ENCODE results near the gene ANO4.

Gene ANO4

GRCh38 chr12:100767950-100768349 lies 26.6 kb upstream of the ANO4 start:
- no peaks in the 10 kb centered on the region for H3K27me3 ChIP-seq (ENCODE audit: insufficient read depth, low read length, poor library complexity, severe bottlenecking)

GRCh38 chr12:100778967-100779590 lies 15.5 kb upstream of the ANO4 start:
- TF ChIP-seq EZH2phosphoT487 (IDR thresholded peaks at IDR 0.05; ENCODE audit: borderline replicate concordance) (no peak), CTCF (conservative IDR thresholded peaks at IDR 0.05; ENCODE audit: low read length) (no peak)
- H3K4me1 ChIP-seq (ENCODE audit: insufficient read depth, low read length, poor library complexity, severe bottlenecking), result no peaks in the 10 kb centered on the region
- no peaks in the 10 kb centered on the region for H4K20me1 ChIP-seq (ENCODE audit: insufficient read depth, low read length, poor library complexity, severe bottlenecking)
- H3K9ac ChIP-seq (ENCODE audit: low read depth, low read length, poor library complexity, severe bottlenecking), result no peak overlapping the region
- H3F3A ChIP-seq (ENCODE audit: low read depth), result no peaks in the 10 kb centered on the region
- no peaks in the 10 kb centered on the region for H3K79me2 ChIP-seq (ENCODE audit: insufficient read depth, low read length)
- no peak overlapping the region for H2AFZ ChIP-seq (ENCODE audit: low read length)
- no peaks in the 10 kb centered on the region for H3K27me3 ChIP-seq (ENCODE audit: insufficient read depth, low read length, poor library complexity, severe bottlenecking)
- H3K4me2 ChIP-seq (ENCODE audit: low read depth, low read length, poor library complexity, severe bottlenecking), result no peak overlapping the region
- no peaks in the 10 kb centered on the region for H3K9me3 ChIP-seq (ENCODE audit: insufficient read depth, low read depth, low read length)
- no peaks in the 10 kb centered on the region for H3K9me2 ChIP-seq (replicated peaks; ENCODE audit: low read depth, low read length)
- H3K36me3 ChIP-seq (ENCODE audit: insufficient read depth, low read length), result no peaks in the 10 kb centered on the region
- H3K4me3 ChIP-seq (ENCODE audit: low read length, poor library complexity, severe bottlenecking), result no peak overlapping the region

More at GRCh38 chr12:100767950-100768349, 26.6 kb upstream of the ANO4 start:
- H3K36me3 ChIP-seq (ENCODE audit: insufficient read depth, low read length), result no peaks in the 10 kb centered on the region
- H3K9me2 ChIP-seq (replicated peaks; ENCODE audit: low read depth, low read length), result no peaks in the 10 kb centered on the region
- no peaks in the 10 kb centered on the region for H3K4me1 ChIP-seq (ENCODE audit: insufficient read depth, low read length, poor library complexity, severe bottlenecking)
- H3K9me3 ChIP-seq (ENCODE audit: insufficient read depth, low read depth, low read length), result no peaks in the 10 kb centered on the region; the same call in 1 of the 2 replicates
- H3K4me2 ChIP-seq (ENCODE audit: low read depth, low read length, poor library complexity, severe bottlenecking), result no peak overlapping the region
- TF ChIP-seq CTCF (conservative IDR thresholded peaks at IDR 0.05; ENCODE audit: low read length) (no peak), EZH2phosphoT487 (IDR thresholded peaks at IDR 0.05; ENCODE audit: borderline replicate concordance) (no peak)
- H3K4me3 ChIP-seq (ENCODE audit: low read length, poor library complexity, severe bottlenecking), result no peak overlapping the region
- no peak overlapping the region for H2AFZ ChIP-seq (ENCODE audit: low read length)
- no peaks in the 10 kb centered on the region for H3F3A ChIP-seq (ENCODE audit: low read depth)
- H3K9ac ChIP-seq (ENCODE audit: low read depth, low read length, poor library complexity, severe bottlenecking), result no peak overlapping the region
- H4K20me1 ChIP-seq (ENCODE audit: insufficient read depth, low read length, poor library complexity, severe bottlenecking), result no peaks in the 10 kb centered on the region
- no peaks in the 10 kb centered on the region for H3K79me2 ChIP-seq (ENCODE audit: insufficient read depth, low read length)

- Histone ChIP-seq H3K27me3 (ENCODE audit: insufficient read depth, low read length, poor library complexity, severe bottlenecking) (no peaks in the 10 kb centered on the region), H3K9ac (ENCODE audit: low read depth, low read length, poor library complexity, severe bottlenecking) (no peak overlapping the region), H3K36me3 (ENCODE audit: insufficient read depth, low read length) (no peaks in the 10 kb centered on the region), H2AFZ (ENCODE audit: low read length) (no peak overlapping the region), H3K79me2 (ENCODE audit: insufficient read depth, low read length) (no peaks in the 10 kb centered on the region), H3K4me3 (ENCODE audit: low read length, poor library complexity, severe bottlenecking) (no peak overlapping the region), H3K9me2 (replicated peaks; ENCODE audit: low read depth, low read length) (no peaks in the 10 kb centered on the region), H3F3A (ENCODE audit: low read depth) (no peaks in the 10 kb centered on the region), H3K4me1 (ENCODE audit: insufficient read depth, low read length, poor library complexity, severe bottlenecking) (no peaks in the 10 kb centered on the region), H4K20me1 (ENCODE audit: insufficient read depth, low read length, poor library complexity, severe bottlenecking) (no peaks in the 10 kb centered on the region), H3K9me3 (ENCODE audit: insufficient read depth, low read depth, low read length) (0 out of 2 replicates have a peak, but pooled peaks cover 4% of the 10 kb centered on the region), H3K4me2 (ENCODE audit: low read depth, low read length, poor library complexity, severe bottlenecking) (no peak overlapping the region)
- TF ChIP-seq CTCF (conservative IDR thresholded peaks at IDR 0.05; ENCODE audit: low read length) (no peak), EZH2phosphoT487 (IDR thresholded peaks at IDR 0.05; ENCODE audit: borderline replicate concordance) (no peak)
Observed at GRCh38 chr12:100789146-100789545, 5.4 kb upstream of the ANO4 start.
